ENCODE results near the gene CES4A.
"Not testable (repeated sequence)": the region's sequence is repeated elsewhere in the genome, so short reads cannot be mapped to it uniquely, and the experiment has no call there.

DNA sequence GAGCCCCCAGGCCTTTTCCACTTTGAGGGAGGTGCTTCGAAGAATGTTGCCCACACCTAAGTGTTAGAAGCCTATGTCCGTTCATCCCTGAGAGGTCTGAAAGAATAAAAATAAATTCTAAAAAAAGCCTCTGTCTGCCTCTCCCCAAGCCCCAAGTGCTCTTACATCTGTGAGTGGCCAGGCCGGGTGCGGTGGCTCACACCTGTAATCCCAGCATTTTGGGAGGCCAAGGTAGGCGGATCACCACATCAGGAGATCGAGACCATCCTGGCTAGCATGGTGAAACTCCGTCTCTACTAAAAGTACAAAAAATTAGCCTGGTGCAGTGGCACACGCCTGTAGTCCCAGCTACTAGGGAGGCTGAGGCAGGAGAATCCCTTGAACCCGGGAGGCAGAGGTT is 43.4 kb upstream of the CES4A start:
- TF ChIP-seq, protein P1, sequence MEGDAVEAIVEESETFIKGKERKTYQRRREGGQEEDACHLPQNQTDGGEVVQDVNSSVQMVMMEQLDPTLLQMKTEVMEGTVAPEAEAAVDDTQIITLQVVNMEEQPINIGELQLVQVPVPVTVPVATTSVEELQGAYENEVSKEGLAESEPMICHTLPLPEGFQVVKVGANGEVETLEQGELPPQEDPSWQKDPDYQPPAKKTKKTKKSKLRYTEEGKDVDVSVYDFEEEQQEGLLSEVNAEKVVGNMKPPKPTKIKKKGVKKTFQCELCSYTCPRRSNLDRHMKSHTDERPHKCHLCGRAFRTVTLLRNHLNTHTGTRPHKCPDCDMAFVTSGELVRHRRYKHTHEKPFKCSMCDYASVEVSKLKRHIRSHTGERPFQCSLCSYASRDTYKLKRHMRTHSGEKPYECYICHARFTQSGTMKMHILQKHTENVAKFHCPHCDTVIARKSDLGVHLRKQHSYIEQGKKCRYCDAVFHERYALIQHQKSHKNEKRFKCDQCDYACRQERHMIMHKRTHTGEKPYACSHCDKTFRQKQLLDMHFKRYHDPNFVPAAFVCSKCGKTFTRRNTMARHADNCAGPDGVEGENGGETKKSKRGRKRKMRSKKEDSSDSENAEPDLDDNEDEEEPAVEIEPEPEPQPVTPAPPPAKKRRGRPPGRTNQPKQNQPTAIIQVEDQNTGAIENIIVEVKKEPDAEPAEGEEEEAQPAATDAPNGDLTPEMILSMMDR (IDR thresholded peaks at IDR 0.05) = not testable (repeated sequence)
- peak in 1 of 2 donors; percentile 8 for TF ChIP-seq POLR2A (IDR thresholded peaks at IDR 0.05)

All from Peyer's patch (tissue), 4 donors.